Naive thymus-derived CD4-positive, alpha-beta T cell (primary cell): ENCODE results near the gene HSD11B1L. TPM values are rescaled to one million over a fixed set of nuclear protein-coding genes. Genes with fewer than 3 reads are reported as not detected.
"Not testable (repeated sequence)": the region's sequence is repeated elsewhere in the genome, so short reads cannot be mapped to it uniquely, and the experiment has no call there.

Experiments used
- ATAC-seq: fragments of 150-1000 bp; cut with Tn5 transposase; 2 replicates; pipeline ENCODE4 v1.10.0; 2021; ENCODE audit warnings: mild to moderate bottlenecking, moderate library complexity
- CTCF ChIA-PET: fragments of 350-600 bp; sonication (Branson Sonifier 250); formaldehyde crosslinking; loops from one replicate; lab custom pipeline; 2021; ENCODE audit warnings: antibody characterized with exemption; lab: Charles Lee
- POLR2A ChIA-PET: fragments of 350-600 bp; sonication (Branson Sonifier 250); formaldehyde crosslinking; loops from one replicate; lab custom pipeline; 2021; ENCODE audit warnings: antibody characterized with exemption, inconsistent platforms; lab: Charles Lee
- DNase-seq, 9 donors: peaks; one replicate each; pipeline versions ENCODE4 v3.0.0 to v3.0.0-alpha.2; 2020 to 2022; ENCODE audit warnings: mixed read lengths in 1 of 9
- H3K27ac ChIP-seq: one replicate; pipeline ENCODE4 v1.7.0; 2013; ENCODE audit warnings: mild to moderate bottlenecking, low read depth, low read length, moderate library complexity
- H3K27me3 ChIP-seq, 2 donors: one replicate each; pipeline ENCODE4 v1.7.0; 2013; ENCODE audit warnings: low read length in 2 of 2, mild to moderate bottlenecking in 2 of 2, moderate library complexity in 2 of 2; ENCODE audit not compliant: control insufficient read depth in 2 of 2, insufficient read depth in 2 of 2
- H3K36me3 ChIP-seq, 3 experiments: 1 replicate in 2 of 3; 2 replicates in 1 of 3; pipeline ENCODE4 v1.7.0; 2013; ENCODE audit warnings: low read length in 3 of 3, mild to moderate bottlenecking in 3 of 3, moderate library complexity in 1 of 3; ENCODE audit not compliant: insufficient read depth in 3 of 3, control insufficient read depth in 2 of 3
- H3K4me1 ChIP-seq, 2 donors: one replicate each; pipeline ENCODE4 v1.7.0; 2013; ENCODE audit warnings: low read length in 2 of 2, mild to moderate bottlenecking in 2 of 2, moderate library complexity in 1 of 2; ENCODE audit not compliant: control insufficient read depth in 2 of 2, insufficient read depth in 2 of 2
- H3K4me3 ChIP-seq: 2 replicates; pipeline ENCODE4 v1.7.0; 2013; ENCODE audit warnings: mild to moderate bottlenecking, low read length
- H3K9me3 ChIP-seq, 3 experiments: 1 replicate in 2 of 3; 2 replicates in 1 of 3; pipeline ENCODE4 v1.7.0; 2013; ENCODE audit warnings: low read length in 3 of 3; ENCODE audit not compliant: control insufficient read depth in 2 of 3
- H3K27ac Mint-ChIP-seq, 9 donors: one replicate each; pipeline ENCODE4 v1.8.0; 2020 to 2022; ENCODE audit warnings: mixed read lengths in 9 of 9, mild to moderate bottlenecking in 8 of 9, moderate library complexity in 5 of 9, inconsistent platforms in 2 of 9
- H3K27me3 Mint-ChIP-seq, 5 donors: one replicate each; pipeline ENCODE4 v1.8.0; 2021 to 2022; ENCODE audit warnings: mixed read lengths in 5 of 5, mild to moderate bottlenecking in 1 of 5
- H3K36me3 Mint-ChIP-seq, 5 donors: one replicate each; pipeline ENCODE4 v1.8.0; 2020 to 2022; ENCODE audit warnings: mixed read lengths in 5 of 5, mild to moderate bottlenecking in 3 of 5, inconsistent platforms in 1 of 5
- H3K4me1 Mint-ChIP-seq, 7 donors: one replicate each; pipeline ENCODE4 v1.8.0; 2020 to 2022; ENCODE audit warnings: mixed read lengths in 7 of 7, mild to moderate bottlenecking in 3 of 7, inconsistent platforms in 1 of 7
- H3K4me3 Mint-ChIP-seq, 10 donors: one replicate each; pipeline ENCODE4 v1.8.0; 2020 to 2022; ENCODE audit warnings: mild to moderate bottlenecking in 10 of 10, mixed read lengths in 10 of 10, moderate library complexity in 6 of 10, inconsistent platforms in 2 of 10
- H3K9me3 Mint-ChIP-seq, 11 donors: one replicate each; pipeline ENCODE4 v1.8.0; 2020 to 2022; ENCODE audit warnings: mixed read lengths in 11 of 11, mild to moderate bottlenecking in 4 of 11, inconsistent platforms in 1 of 11, moderate library complexity in 1 of 11
- intact Hi-C, 2 donors: fragments of 100-400 bp; cut with micrococcal nuclease; formaldehyde crosslinking; loops; one replicate each; pipeline ENCODE4 v1.15.1; 2023
- polyA plus RNA-seq, 2 donors: library from polyadenylated mRNA; unstranded; fragments of 300-500 nt; fragmentation: Illumina TruSeq; gene quantifications; one replicate each; pipeline ENCODE4 v1.2.3, GENCODE V29; 2021
- total RNA-seq, 6 experiments: library from RNA in 5 of 6; stranded (reverse) in 5 of 6; gene quantifications; 1 replicate in 5 of 6; 2 replicates in 1 of 6; pipeline ENCODE4 v1.2.3 and lab custom pipeline; 2021 to 2026

Gene HSD11B1L
- total and polyA plus RNA-seq, 7 experiments from 2014 or later = 2.8 to 9.6 (median 4.8) TPM

DNA sequence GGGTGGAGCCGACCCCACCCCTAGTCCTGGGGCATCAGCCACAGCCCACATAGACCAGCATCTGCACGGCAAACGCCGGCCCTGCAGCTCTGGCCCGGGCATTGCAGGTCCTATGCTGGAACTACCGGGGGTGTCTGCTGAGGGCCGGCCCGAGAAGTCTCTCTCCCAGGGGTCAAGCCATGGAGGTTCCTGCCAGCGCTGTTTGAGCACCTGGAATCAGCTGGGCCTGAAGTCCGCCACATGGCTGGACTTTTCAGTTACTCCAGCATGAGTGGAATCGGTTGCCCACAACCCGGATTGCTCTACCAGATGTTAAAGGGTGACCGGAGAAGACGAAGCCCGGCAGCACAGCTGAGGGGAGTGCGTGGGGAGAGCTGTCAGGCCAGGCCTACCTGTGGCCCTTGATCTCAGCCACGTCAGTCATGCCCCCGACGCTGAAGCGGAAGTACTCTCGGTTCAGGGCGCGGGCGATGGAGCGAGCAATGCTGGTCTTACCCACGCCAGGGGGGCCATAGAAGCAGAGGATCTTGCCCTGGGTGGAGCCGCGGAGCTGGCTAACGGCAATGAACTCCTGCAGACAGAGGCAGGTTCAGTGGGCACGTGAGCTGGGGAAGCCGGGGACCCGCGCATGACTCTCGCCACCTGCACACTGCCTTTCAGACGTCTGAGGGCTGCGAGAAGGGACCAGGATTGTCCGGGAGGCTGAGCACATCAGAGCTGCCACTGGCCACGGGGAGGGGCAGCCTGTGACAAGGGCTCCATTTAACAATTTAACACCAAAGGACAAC, 18.0 kb downstream of the HSD11B1L start:
- Histone ChIP-seq H3K4me1 (no peaks in the 10 kb centered on the region), H3K4me3 (no peak overlapping the region), H3K9me3 (no peaks in the 10 kb centered on the region), H3K27ac (no peak overlapping the region), H3K36me3 (peaks cover 0 to 79% (median 13%) of the 10 kb centered on the region in 3 experiments), H3K27me3 (no peaks in the 10 kb centered on the region)
- DNase-seq = no peak
- no peaks in the 10 kb centered on the region for H3K27me3 Mint-ChIP-seq
- intact Hi-C loops = no loop called here
- peaks cover 0 to 1% (median 0%) of the 10 kb centered on the region in 11 donors for H3K9me3 Mint-ChIP-seq
- peaks cover 0 to 6% (median 0%) of the 10 kb centered on the region in 7 donors for H3K4me1 Mint-ChIP-seq
- ATAC-seq = no peak
- POLR2A ChIA-PET = interaction anchor here (1.0 kb wide), 1 partner anchor 8 kb away, joined by 4 read pairs; no protein-coding TSS in a partner anchor
- H3K4me3 Mint-ChIP-seq = no peak overlapping the region
- H3K36me3 Mint-ChIP-seq = peaks cover 0 to 19% (median 4%) of the 10 kb centered on the region in 5 donors
- CTCF ChIA-PET = interaction anchor here (0.7 to 1.0 kb wide), 2 partner anchors 9 to 12 kb away, joined by 3 read pairs; partner anchors contain the start of gene RPL36
- peak overlapping the region in 1 of 9 donors; percentile 19 for H3K27ac Mint-ChIP-seq

DNA sequence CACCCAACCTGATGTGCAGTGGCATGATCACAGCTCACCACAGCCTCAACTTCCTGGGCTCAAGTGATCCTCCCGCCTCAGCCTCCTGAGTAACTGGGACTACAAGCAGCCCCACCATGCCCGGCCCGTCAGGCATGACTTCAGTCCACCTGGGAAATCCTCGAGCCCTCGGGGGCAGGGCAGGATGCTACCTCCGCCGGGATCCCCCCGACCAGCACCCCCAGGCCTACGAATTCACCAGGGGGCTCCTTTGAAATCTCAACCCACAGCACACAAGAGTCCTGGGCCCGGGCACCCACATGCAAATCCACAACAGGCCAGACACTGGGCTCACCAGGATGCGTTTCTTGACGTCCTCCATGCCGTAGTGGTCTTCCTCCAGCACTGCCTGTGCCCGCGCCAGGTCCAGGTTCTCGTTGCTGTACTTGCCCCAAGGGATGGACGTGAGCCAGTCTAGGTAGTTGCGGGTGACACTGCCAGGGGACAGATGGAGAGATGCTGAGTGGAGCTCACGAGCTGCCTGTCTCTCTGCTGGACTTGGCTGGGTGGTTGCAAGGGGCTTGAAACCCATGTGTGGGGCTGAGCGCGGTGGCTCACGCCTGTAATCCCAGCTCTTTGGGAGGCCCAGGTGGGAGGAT, 19.7 kb downstream of the HSD11B1L start:
- ATAC-seq = no peak
- intact Hi-C loops = no loop called here
- Histone ChIP-seq H3K27me3 (no peaks in the 10 kb centered on the region), H3K9me3 (no peaks in the 10 kb centered on the region), H3K4me3 (no peak overlapping the region), H3K36me3 (peaks cover 0 to 79% (median 10%) of the 10 kb centered on the region in 3 experiments), H3K4me1 (no peaks in the 10 kb centered on the region), H3K27ac (no peak overlapping the region)
- DNase-seq = no peak
- H3K4me1 Mint-ChIP-seq = peaks cover 0 to 6% (median 0%) of the 10 kb centered on the region in 7 donors
- no peak overlapping the region for H3K27ac Mint-ChIP-seq
- peaks cover 0 to 19% (median 4%) of the 10 kb centered on the region in 5 donors for H3K36me3 Mint-ChIP-seq
- peaks cover 0 to 1% (median 0%) of the 10 kb centered on the region in 11 donors for H3K9me3 Mint-ChIP-seq
- POLR2A ChIA-PET = no interaction called here
- H3K27me3 Mint-ChIP-seq = no peaks in the 10 kb centered on the region
- H3K4me3 Mint-ChIP-seq = no peak overlapping the region
- CTCF ChIA-PET = no interaction called here

DNA sequence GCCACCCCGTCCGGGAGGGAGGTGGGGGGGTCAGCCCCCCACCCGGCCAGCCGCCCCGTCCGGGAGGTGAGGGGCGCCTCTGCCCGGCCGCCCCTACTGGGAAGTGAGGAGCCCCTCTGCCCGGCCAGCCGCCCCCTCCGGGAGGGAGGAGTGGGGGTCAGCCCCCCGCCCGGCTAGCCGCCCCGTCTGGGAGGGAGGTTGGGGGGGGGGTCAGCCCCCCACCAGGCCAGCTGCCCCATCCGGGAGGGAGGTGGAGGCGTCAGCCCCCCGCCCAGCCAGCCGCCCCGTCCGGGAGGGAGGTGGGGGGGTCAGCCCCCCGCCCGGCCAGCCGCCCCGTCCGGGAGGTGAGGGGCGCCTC, 21.2 kb downstream of the HSD11B1L start:
- DNase-seq, H3K4me3 Mint-ChIP-seq, ATAC-seq, H3K4me3 ChIP-seq, H3K27ac ChIP-seq, H3K27me3 ChIP-seq, H3K4me1 ChIP-seq, H3K27ac Mint-ChIP-seq, intact Hi-C loops, POLR2A ChIA-PET, H3K9me3 Mint-ChIP-seq, H3K4me1 Mint-ChIP-seq, CTCF ChIA-PET, H3K27me3 Mint-ChIP-seq, H3K9me3 ChIP-seq: not testable (repeated sequence)
- H3K36me3 ChIP-seq = peaks cover 0 to 79% (median 10%) of the 10 kb centered on the region in 3 experiments
- peaks cover 0 to 25% (median 4%) of the 10 kb centered on the region in 5 donors for H3K36me3 Mint-ChIP-seq

DNA sequence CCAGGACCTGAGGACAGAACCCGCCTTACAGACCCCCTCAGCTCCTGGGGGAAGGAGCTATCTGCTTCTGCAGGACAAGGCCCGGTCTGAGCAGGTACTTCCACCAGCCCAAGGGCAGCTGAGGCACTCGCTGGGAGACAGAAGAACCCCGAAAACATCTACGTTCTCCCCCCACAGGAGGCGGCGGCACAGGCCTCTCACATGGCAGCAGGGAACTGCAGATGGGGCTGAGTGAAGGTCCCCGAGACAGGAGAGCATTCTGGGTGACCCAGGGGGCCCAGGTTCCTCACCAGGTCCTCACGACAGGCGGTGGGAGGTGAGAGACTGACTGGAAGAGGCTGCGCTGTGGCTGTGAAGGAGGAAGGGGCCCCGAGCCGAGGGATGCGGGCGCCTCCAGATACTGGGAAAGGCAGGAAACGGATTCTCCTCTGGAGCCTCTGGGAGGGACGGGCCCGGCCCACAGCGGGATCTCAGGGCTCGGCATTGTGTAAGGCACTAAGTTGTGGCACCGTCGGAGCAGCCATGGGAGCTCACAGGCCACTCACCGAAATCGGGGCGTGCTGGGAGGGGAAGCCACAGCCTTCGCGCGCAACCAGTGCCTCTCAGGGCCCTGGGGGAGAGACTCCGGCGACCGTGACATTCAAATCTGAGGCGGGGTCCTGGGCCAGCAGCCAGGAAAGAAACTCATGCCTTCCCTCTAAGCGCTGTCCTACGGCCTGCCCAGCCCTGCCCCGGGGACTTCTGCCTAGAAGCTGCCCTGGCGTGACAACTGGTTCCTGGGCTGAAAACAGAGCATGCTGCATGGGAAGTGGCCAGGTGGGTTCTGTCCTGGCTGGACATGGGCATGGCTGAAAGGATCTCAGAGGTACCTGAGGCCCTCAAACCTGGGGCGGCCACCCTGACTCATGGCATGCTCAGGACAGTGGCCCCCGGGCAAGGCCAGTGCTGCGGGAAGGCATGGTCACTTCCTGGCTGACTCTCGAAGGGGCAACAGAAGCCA, 23.3 kb downstream of the HSD11B1L start:
- peaks cover 0 to 74% (median 7%) of the 10 kb centered on the region in 3 experiments for H3K36me3 ChIP-seq
- peaks cover 0 to 2% (median 0%) of the 10 kb centered on the region in 7 donors for H3K4me1 Mint-ChIP-seq
- ATAC-seq (no peak), DNase-seq (no peak)
- H3K9me3 ChIP-seq = no peaks in the 10 kb centered on the region
- no peaks in the 10 kb centered on the region for H3K27me3 Mint-ChIP-seq
- POLR2A ChIA-PET = interaction anchor here (1.6 to 2.5 kb wide), 2 partner anchors 13 to 14 kb away, joined by 5 to 6 read pairs; partner anchors contain the start of gene RPL36
- H3K27me3 ChIP-seq = no peaks in the 10 kb centered on the region
- no peak overlapping the region for H3K4me3 ChIP-seq
- H3K4me3 Mint-ChIP-seq = no peak overlapping the region
- intact Hi-C loops = no loop called here
- H3K27ac Mint-ChIP-seq = no peak overlapping the region
- peaks cover 0 to 2% (median 0%) of the 10 kb centered on the region in 11 donors for H3K9me3 Mint-ChIP-seq
- CTCF ChIA-PET = no interaction called here
- H3K27ac ChIP-seq = no peak overlapping the region
- H3K4me1 ChIP-seq = no peaks in the 10 kb centered on the region
- peaks cover 0 to 29% (median 4%) of the 10 kb centered on the region in 5 donors for H3K36me3 Mint-ChIP-seq

DNA sequence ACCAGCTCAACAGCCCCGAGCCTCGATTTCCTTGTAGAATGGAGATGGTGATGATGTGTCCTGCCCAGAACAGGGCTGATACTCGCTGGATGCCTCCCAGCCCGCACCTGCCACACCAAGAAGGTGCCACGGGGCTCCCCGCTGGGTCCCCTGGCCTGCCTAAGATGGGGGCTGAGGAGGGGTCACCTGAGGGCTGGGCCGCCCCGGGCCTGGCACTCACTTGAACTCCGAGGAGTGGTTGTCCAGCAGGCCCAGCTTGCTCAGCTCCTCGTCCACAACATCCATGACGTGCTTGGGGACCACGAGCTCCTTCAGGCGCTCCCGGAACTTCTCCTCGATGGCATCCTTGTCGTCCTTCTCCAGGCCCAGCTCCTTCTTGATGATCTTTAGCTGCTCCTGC, 24.7 kb downstream of the HSD11B1L start:
- Mint-ChIP-seq H3K4me3 (no peak overlapping the region), H3K36me3 (peaks cover 0 to 29% (median 4%) of the 10 kb centered on the region in 5 donors), H3K27me3 (no peaks in the 10 kb centered on the region), H3K4me1 (peaks cover 0 to 2% (median 0%) of the 10 kb centered on the region in 7 donors), H3K9me3 (peaks cover 0 to 2% (median 0%) of the 10 kb centered on the region in 11 donors), H3K27ac (no peak overlapping the region)
- DNase-seq = no peak
- intact Hi-C loops = no loop called here
- no peak overlapping the region for H3K4me3 ChIP-seq
- H3K27me3 ChIP-seq = no peaks in the 10 kb centered on the region
- ChIA-PET POLR2A (interaction anchor here (1.6 to 2.5 kb wide), 2 partner anchors 14 to 16 kb away, joined by 5 to 6 read pairs; partner anchors contain the start of gene RPL36), CTCF (interaction anchor here (1.0 kb wide), 1 partner anchor 12 kb away, joined by 3 read pairs; no protein-coding TSS in a partner anchor)
- ATAC-seq = no peak
- H3K27ac ChIP-seq = no peak overlapping the region
- no peaks in the 10 kb centered on the region for H3K9me3 ChIP-seq
- H3K36me3 ChIP-seq = peaks cover 0 to 68% (median 7%) of the 10 kb centered on the region in 3 experiments
- no peaks in the 10 kb centered on the region for H3K4me1 ChIP-seq
